Measurements from ENCODE around the gene SLC35F3. TPM values are rescaled to one million over a fixed set of nuclear protein-coding genes. Genes with fewer than 3 reads are reported as not detected.

SLC35F3 gene
- total RNA-seq, 2 experiments from 2014 or later: 0.08 TPM; not detected in 1

DNA sequence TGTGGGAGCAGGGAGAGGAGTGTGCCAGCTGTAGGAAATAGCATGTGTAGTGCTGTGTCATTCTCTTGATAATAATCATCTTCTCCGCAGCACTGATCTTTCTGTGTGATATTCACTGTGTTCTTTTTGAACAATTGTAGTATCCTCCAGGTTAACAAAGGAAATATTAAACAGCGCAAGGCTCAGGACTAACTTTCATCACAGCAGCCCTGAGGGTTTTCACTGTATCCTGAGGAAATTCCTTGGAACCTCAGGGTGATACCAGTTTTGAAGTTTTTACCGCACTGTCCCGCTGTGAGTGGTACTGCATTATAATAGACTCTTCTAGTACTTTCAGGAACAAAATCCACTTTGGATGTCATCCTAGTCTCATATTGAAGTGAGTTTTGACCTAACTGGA lies 240.4 kb downstream of the SLC35F3 start:
- TF ChIP-seq, protein P1, sequence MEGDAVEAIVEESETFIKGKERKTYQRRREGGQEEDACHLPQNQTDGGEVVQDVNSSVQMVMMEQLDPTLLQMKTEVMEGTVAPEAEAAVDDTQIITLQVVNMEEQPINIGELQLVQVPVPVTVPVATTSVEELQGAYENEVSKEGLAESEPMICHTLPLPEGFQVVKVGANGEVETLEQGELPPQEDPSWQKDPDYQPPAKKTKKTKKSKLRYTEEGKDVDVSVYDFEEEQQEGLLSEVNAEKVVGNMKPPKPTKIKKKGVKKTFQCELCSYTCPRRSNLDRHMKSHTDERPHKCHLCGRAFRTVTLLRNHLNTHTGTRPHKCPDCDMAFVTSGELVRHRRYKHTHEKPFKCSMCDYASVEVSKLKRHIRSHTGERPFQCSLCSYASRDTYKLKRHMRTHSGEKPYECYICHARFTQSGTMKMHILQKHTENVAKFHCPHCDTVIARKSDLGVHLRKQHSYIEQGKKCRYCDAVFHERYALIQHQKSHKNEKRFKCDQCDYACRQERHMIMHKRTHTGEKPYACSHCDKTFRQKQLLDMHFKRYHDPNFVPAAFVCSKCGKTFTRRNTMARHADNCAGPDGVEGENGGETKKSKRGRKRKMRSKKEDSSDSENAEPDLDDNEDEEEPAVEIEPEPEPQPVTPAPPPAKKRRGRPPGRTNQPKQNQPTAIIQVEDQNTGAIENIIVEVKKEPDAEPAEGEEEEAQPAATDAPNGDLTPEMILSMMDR (IDR thresholded peaks at IDR 0.05): no peak
- peaks cover 3 to 5% of the 10 kb centered on the region in 2 experiments for H3K9me3 ChIP-seq (ENCODE audit: control insufficient read depth in 1 of 2, insufficient read depth in 1 of 2, low read length in 2 of 2)
- no peaks in the 10 kb centered on the region for H3K36me3 ChIP-seq (ENCODE audit: insufficient read depth, low read length)
- H3K4me3 ChIP-seq (ENCODE audit: low read length): no peak overlapping the region
- H3K27me3 ChIP-seq (ENCODE audit: control insufficient read depth in 1 of 2, insufficient read depth in 2 of 2, low read length in 2 of 2): peaks cover 8 to 16% of the 10 kb centered on the region in 2 experiments
- no peak overlapping the region for H3K27ac ChIP-seq (ENCODE audit: low read depth in 1 of 2, low read length in 2 of 2)
- DNase-seq (no peak), ATAC-seq (ENCODE audit: poor library complexity) (no peak)
- H3K36me3 Mint-ChIP-seq (ENCODE audit: low read depth): no peaks in the 10 kb centered on the region
- peaks cover 53% of the 10 kb centered on the region for H3K27me3 Mint-ChIP-seq
- ChIA-PET POLR2A (no interaction called here), CTCF (no interaction called here)
- no peaks in the 10 kb centered on the region for H3K4me1 ChIP-seq (ENCODE audit: insufficient read depth, low read length)
- no peaks in the 10 kb centered on the region for H3K9me3 Mint-ChIP-seq
- intact Hi-C loops (cut with DNase I, micrococcal nuclease): no loop called here
- H3K27ac Mint-ChIP-seq: no peak overlapping the region
- H3K4me3 Mint-ChIP-seq: no peak overlapping the region
- H3K4me1 Mint-ChIP-seq (ENCODE audit: low read depth): no peaks in the 10 kb centered on the region

DNA sequence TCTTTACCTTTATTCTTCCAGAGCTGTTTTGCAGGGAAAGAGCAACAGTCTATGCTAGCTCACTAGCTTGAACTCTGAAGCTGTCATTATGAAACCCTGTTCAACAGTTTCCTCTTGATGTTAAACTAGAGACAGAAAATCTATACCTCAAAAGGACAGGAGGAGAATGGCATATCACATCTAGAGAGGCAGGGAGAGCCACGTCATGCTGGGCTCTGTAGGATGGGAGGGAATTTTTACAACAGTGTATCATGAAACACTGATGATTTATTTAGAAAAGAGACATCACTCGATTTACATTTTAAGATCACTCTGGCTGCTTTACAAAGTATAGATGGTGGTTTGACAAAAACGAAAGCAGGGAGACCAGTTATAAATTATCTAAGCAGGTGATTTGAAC lies 243.9 kb downstream of the SLC35F3 start:
- ChIA-PET CTCF (no interaction called here), POLR2A (no interaction called here)
- no peaks in the 10 kb centered on the region for H3K4me1 Mint-ChIP-seq (ENCODE audit: low read depth)
- ATAC-seq (ENCODE audit: poor library complexity) (no peak), DNase-seq (no peak)
- no peaks in the 10 kb centered on the region for H3K9me3 Mint-ChIP-seq
- TF ChIP-seq, protein P1 (IDR thresholded peaks at IDR 0.05): no peak
- H3K4me1 ChIP-seq (ENCODE audit: insufficient read depth, low read length): no peaks in the 10 kb centered on the region
- H3K27me3 Mint-ChIP-seq: peaks cover 59% of the 10 kb centered on the region
- H3K36me3 ChIP-seq (ENCODE audit: insufficient read depth, low read length): no peaks in the 10 kb centered on the region
- H3K4me3 ChIP-seq (ENCODE audit: low read length): no peak overlapping the region
- intact Hi-C loops (cut with DNase I, micrococcal nuclease): no loop called here
- peaks cover 14 to 16% of the 10 kb centered on the region in 2 experiments for H3K27me3 ChIP-seq (ENCODE audit: control insufficient read depth in 1 of 2, insufficient read depth in 2 of 2, low read length in 2 of 2)
- no peak overlapping the region for H3K27ac Mint-ChIP-seq
- H3K36me3 Mint-ChIP-seq (ENCODE audit: low read depth): no peaks in the 10 kb centered on the region
- no peak overlapping the region for H3K27ac ChIP-seq (ENCODE audit: low read depth in 1 of 2, low read length in 2 of 2)
- peaks cover 3 to 5% of the 10 kb centered on the region in 2 experiments for H3K9me3 ChIP-seq (ENCODE audit: control insufficient read depth in 1 of 2, insufficient read depth in 1 of 2, low read length in 2 of 2)
- no peak overlapping the region for H3K4me3 Mint-ChIP-seq

DNA sequence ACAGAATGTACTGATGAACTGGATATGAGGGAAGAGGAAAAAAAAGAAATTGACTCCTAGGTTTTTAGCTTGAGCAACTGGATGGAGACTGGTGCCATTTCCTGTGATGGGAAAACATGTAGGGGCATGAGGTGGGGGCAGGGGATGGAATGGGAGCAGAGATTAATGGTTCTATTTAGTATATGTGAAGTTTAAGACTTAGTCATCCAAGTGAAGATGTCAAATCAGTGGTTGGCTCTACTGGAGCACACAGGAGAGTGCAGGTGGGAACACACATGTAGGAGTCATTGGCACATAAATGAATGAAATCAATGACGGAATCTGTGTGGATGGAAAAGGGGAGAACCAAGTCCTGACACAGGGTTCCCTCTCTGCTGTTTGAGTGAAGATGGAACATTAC lies 244.3 kb downstream of the SLC35F3 start:
- H3K27me3 Mint-ChIP-seq: peaks cover 55% of the 10 kb centered on the region
- CTCF ChIA-PET: no interaction called here

More for the DNA sequence above, 244.3 kb downstream of the SLC35F3 start:
- H3K9me3 ChIP-seq (ENCODE audit: control insufficient read depth in 1 of 2, insufficient read depth in 1 of 2, low read length in 2 of 2): peaks cover 3 to 5% of the 10 kb centered on the region in 2 experiments
- ATAC-seq (ENCODE audit: poor library complexity) (no peak), DNase-seq (no peak)
- intact Hi-C loops (cut with DNase I, micrococcal nuclease): no loop called here
- H3K9me3 Mint-ChIP-seq: no peaks in the 10 kb centered on the region
- no peak overlapping the region for H3K4me3 ChIP-seq (ENCODE audit: low read length)
- no peak overlapping the region for H3K4me3 Mint-ChIP-seq
- no peak overlapping the region for H3K27ac Mint-ChIP-seq
- H3K4me1 Mint-ChIP-seq (ENCODE audit: low read depth): no peaks in the 10 kb centered on the region
- H3K27ac ChIP-seq (ENCODE audit: low read depth in 1 of 2, low read length in 2 of 2): no peak overlapping the region
- no peaks in the 10 kb centered on the region for H3K36me3 Mint-ChIP-seq (ENCODE audit: low read depth)
- H3K27me3 ChIP-seq (ENCODE audit: control insufficient read depth in 1 of 2, insufficient read depth in 2 of 2, low read length in 2 of 2): peaks cover 14 to 16% of the 10 kb centered on the region in 2 experiments
- POLR2A ChIA-PET: no interaction called here
- H3K4me1 ChIP-seq (ENCODE audit: insufficient read depth, low read length): no peaks in the 10 kb centered on the region
- no peaks in the 10 kb centered on the region for H3K36me3 ChIP-seq (ENCODE audit: insufficient read depth, low read length)
- TF ChIP-seq, protein P1 (IDR thresholded peaks at IDR 0.05): no peak

Measured in CD4-positive, alpha-beta T cell (primary cell).